GM12891 (cell line): Measurements from ENCODE around the gene ASTN2.
"Not testable (repeated sequence)": the region's sequence is repeated elsewhere in the genome, so short reads cannot be mapped to it uniquely, and the experiment has no call there.

Experiments
- DNase-seq: peaks from one replicate; pipeline ENCODE4 v3.0.0; 2011; ENCODE audit warnings: low spot score; ENCODE audit not compliant: insufficient read length
- FAIRE-seq: peaks from 2 replicates; lab custom pipeline; 2011; peaks lifted over from hg19 to GRCh38; lab: Jason Lieb, UNC
- PAX5 ChIP-seq: IDR thresholded peaks from 2 replicates; pipeline ENCODE4 v1.6.1; 2011; ENCODE audit warnings: low read length, moderate library complexity, mild to moderate bottlenecking; ENCODE audit not compliant: insufficient read depth, severe bottlenecking
- POLR2A ChIP-seq: IDR thresholded peaks from 2 replicates; pipeline ENCODE4 v1.6.1; 2011; ENCODE audit warnings: low read depth, low read length, control low read depth
- POLR2AphosphoS5 ChIP-seq: IDR thresholded peaks from 2 replicates; pipeline ENCODE4 v1.6.1; 2011; ENCODE audit warnings: low read depth, low read length, control low read depth
- POU2F2 ChIP-seq: IDR thresholded peaks from 2 replicates; pipeline ENCODE4 v1.6.1; 2011; ENCODE audit warnings: low read depth, mild to moderate bottlenecking, control low read depth, low read length, moderate library complexity
- SPI1 ChIP-seq: IDR thresholded peaks from 2 replicates; pipeline ENCODE4 v1.6.1; 2011; ENCODE audit warnings: low read depth, low read length, control low read depth
- TAF1 ChIP-seq: IDR thresholded peaks from 2 replicates; pipeline ENCODE4 v1.6.1; 2011; ENCODE audit warnings: low read depth, low read length, control low read depth

The ASTN2 gene

DNA sequence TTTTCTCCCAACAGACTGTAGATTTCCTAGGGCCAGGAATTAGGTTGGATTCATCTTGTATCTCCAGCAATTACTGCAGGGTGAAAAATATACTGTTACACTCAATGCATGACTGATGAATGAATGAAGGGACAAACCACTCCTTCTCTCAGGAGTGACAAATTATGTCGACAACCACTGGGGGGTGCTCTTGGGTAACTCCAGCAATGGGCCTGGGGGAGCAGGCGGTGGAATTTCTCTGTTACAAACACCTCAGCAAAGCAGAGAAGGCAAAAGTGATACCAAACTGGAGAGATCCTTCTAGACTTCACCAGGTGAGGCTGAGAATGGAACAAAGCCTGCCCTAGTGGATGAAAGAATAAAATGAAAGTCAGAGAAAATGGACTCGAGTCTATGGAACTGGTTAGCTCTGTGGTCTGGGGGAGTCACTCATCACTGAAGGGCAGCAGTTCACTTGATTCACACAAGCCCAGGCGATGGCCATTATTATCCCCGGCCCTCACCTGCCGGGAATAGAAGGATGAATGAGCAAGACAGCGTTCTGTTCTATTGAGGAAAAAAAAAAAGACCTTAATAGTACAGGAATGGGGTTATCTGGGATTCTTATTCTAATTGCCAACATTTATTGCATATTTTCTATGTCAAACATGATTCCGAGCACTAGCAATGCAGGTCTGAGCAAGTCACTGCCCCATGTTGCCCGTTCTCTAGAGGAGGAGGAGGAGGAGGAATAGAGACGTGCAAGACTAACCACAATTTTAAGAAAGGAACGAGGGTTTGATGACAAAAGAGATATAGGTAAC is 341.1 kb downstream of the ASTN2 start:
- TF ChIP-seq PAX5 (no peak), TAF1 (no peak), SPI1 (no peak), POLR2A (no peak), POU2F2 (no peak), POLR2AphosphoS5 (no peak)
- no peak for FAIRE-seq
- peak; percentile 20 for DNase-seq

- no peak for DNase-seq
- FAIRE-seq = no peak
- no peak for TF ChIP-seq POU2F2
- TF ChIP-seq SPI1 = no peak
- no peak for TF ChIP-seq PAX5
Observed at GRCh38 chr9:117073071-117073470, 341.8 kb downstream of the ASTN2 start.

DNA sequence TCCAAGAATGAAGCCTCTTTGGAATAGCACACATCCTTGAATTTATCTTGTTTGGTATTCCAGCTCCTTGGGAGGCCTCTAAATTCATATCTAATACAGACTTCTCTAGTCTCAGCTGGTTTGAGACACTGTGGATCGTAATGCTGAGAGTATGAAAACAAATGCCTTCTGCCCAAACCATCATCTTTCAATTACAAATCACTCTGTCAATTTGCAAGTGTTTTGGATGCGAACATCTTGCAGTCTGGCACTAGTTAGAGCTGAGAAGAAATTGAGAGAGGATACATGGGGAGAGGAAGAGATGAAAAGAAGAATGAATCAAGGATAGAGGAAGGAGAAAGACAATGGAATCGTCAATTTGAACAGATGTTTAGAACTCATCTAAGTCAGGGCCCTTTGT is 342.6 kb downstream of the ASTN2 start:
- TF ChIP-seq POU2F2 (no peak), POLR2A (no peak), POLR2AphosphoS5 (no peak), PAX5 (no peak), TAF1 (no peak), SPI1 (no peak)
- FAIRE-seq (no peak), DNase-seq (no peak)

- DNase-seq, FAIRE-seq: not testable (repeated sequence)
Observed at GRCh38 chr9:117071673-117072207, 343.1 kb downstream of the ASTN2 start.

DNA sequence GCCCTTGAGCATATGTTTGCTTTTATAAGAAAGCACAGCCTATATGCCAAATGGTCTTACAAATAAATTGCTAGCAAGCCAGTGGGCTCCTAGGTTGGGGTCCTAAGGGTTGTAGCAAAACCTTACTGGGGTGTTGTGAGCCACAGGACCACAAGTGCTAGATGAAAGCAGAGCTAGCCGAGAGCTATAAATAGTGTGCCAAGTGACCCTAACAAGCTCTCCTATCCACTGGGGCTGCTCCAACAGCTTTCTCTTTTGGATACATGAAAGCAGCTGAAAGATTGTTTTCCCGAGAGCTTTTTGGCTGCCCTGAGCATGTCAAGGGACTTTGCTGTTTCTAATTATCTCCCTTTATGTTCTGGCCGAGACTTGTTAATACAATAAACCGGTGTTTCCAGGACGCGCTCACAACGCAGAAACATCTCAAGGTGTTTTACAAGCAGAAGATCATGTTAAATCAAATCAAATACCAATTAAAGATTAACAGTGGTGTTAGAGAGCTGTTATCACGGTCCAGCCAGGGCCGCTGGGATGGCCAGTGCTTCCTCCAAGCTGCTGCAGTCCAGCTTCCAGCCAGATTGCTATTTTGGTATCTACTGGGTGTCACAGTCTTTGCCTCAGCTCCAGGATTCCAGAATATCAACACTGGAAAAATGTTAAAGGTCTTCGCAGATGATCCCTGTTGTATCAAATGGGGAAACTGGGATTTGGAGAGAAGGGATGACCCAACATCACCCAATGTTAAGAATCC is 351.0 kb downstream of the ASTN2 start:
- TF ChIP-seq TAF1 (no peak), POU2F2 (no peak), SPI1 (no peak), POLR2AphosphoS5 (no peak), PAX5 (no peak), POLR2A (no peak)
- FAIRE-seq = no peak

GRCh38 chr9:117060963-117061362 is 353.9 kb downstream of the ASTN2 start:
- no peak for TF ChIP-seq POU2F2
- TF ChIP-seq TAF1 = no peak
- TF ChIP-seq POLR2A = no peak
- TF ChIP-seq POLR2AphosphoS5 = no peak
- TF ChIP-seq PAX5 = no peak
- no peak for TF ChIP-seq SPI1
- DNase-seq (no peak), FAIRE-seq (no peak)

More for the DNA sequence above, 351.0 kb downstream of the ASTN2 start:
- DNase-seq = no peak

- FAIRE-seq (no peak), DNase-seq (no peak)
- TF ChIP-seq POLR2A (no peak), SPI1 (no peak), POLR2AphosphoS5 (no peak), PAX5 (no peak), POU2F2 (no peak), TAF1 (no peak)
Observed at GRCh38 chr9:117050007-117050406, 364.9 kb downstream of the ASTN2 start.

DNA sequence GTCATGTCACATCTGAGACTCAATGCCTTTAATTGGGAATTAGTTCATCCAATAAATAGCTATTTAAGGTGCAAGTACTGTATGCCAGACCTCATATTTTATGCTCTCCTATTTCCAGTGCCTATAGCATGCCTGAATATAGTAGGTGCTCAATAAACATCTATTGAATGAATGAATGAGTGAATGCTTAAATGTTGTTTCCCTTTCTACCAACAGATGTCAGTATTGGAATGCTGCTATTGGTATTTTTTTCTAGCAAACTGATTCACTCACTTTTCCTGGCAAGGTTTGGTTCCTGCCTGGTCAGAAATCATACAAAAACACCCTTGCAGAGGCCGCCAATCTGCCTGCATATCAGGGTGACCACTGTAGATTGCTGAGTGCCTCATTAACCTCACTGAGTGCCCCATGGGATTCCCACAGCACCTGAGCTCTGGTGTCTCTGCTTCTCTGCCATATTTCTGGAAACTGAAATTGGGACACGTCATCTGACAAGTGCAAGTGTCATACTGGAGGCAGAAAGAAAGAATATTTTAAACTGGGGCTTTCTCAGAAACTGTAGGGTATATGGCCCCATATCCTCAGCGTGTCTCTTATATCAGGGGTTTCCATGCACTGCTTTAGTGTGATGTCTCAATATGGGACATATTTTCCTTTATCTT is 368.1 kb downstream of the ASTN2 start:
- FAIRE-seq (no peak), DNase-seq (no peak)
- TF ChIP-seq TAF1 (no peak), POLR2A (no peak)

- FAIRE-seq (no peak), DNase-seq (no peak)
- TF ChIP-seq TAF1 (no peak), POLR2AphosphoS5 (no peak)
Observed at GRCh38 chr9:117044241-117044640, 370.6 kb downstream of the ASTN2 start.

DNA sequence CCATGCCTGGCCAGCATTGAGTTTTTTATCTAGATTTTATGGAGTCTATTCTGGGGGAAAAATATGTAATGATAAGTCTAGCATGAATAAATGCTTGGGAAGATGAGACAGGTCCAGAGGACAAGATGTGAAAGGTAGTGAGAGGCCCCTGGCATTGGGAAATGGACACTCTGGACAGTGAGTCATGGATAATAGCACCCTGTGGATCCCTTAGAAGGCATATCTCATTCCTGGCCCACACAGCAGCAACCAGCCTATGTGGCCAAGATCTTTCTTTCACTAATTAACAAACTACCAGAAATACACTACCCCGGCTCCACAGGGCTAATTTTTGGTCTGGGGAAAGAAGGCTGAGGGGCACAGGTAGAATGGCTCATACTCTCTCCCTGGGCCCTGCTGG is 371.7 kb downstream of the ASTN2 start:
- no peak for FAIRE-seq
- no peak for TF ChIP-seq PAX5
- TF ChIP-seq POLR2AphosphoS5 = no peak
- no peak for TF ChIP-seq POU2F2
- TF ChIP-seq TAF1 = no peak
- TF ChIP-seq SPI1 = no peak
- no peak for TF ChIP-seq POLR2A
- DNase-seq = no peak
